Esophagus muscularis mucosa (tissue), 4 donors: ENCODE data around the gene UNC5A. TPM values are rescaled to one million over a fixed set of nuclear protein-coding genes. Genes with fewer than 3 reads are reported as not detected.

ENCODE experiments used
- DNase-seq: peaks from one replicate; pipeline ENCODE4 v3.0.0-alpha.2; 2017; ENCODE audit errors: extremely low spot score
- H3K27ac ChIP-seq, 4 donors: fragments of 200-600 bp; sonication (generic); replicated peaks in 1 of 4; 1 replicate in 3 of 4; 2 replicates in 1 of 4; pipeline ENCODE4 v1.5.1; 2016 to 2019; ENCODE audit warnings: mild to moderate bottlenecking in 1 of 4
- H3K27me3 ChIP-seq, 4 donors: fragments of 200-600 bp; sonication (generic); one replicate each; pipeline versions ENCODE4 v1.5.1 to v1.6.0; 2016 to 2019
- H3K36me3 ChIP-seq, 4 donors: fragments of 200-600 bp; sonication (generic); one replicate each; pipeline ENCODE4 v1.5.1; 2016 to 2019
- H3K4me1 ChIP-seq, 4 donors: fragments of 200-600 bp; sonication (generic); one replicate each; pipeline ENCODE4 v1.5.1; 2016 to 2019
- H3K4me3 ChIP-seq, 4 donors: fragments of 200-600 bp; sonication (generic); 1 replicate in 2 of 4; 2 replicates in 2 of 4; pipeline ENCODE4 v1.5.1; 2016 to 2019; ENCODE audit warnings: mild to moderate bottlenecking in 4 of 4, moderate library complexity in 1 of 4
- H3K9me3 ChIP-seq, 4 donors: fragments of 200-600 bp; sonication (generic); 1 replicate in 3 of 4; 2 replicates in 1 of 4; pipeline ENCODE4 v1.5.1; 2016 to 2019
- EP300 ChIP-seq: sonication (generic); formaldehyde crosslinking; IDR thresholded peaks from one replicate; pipeline ENCODE4 v1.6.1; 2017; ENCODE audit warnings: antibody characterized with exemption
- POLR2A ChIP-seq: fragments of 450-650 bp; IDR thresholded peaks from one replicate; pipeline ENCODE4 v1.6.1; 2017; ENCODE audit warnings: antibody characterized with exemption, moderate library complexity, mild to moderate bottlenecking, low read depth
- POLR2AphosphoS5 ChIP-seq, 2 donors: sonication (generic); formaldehyde crosslinking; IDR thresholded peaks; one replicate each; pipeline ENCODE4 v1.6.1; 2017; ENCODE audit warnings: antibody characterized with exemption in 2 of 2
- WGBS: methylation state at CpG from one replicate; pipeline ENCODE4 v1.1.5; 2018; 5-methylcytosine and 5-hydroxymethylcytosine counted together
- intact Hi-C: fragments of 100-400 bp; cut with DNase I; formaldehyde crosslinking; loops from one replicate; pipeline ENCODE4 v1.15.1; 2023
- total RNA-seq, 4 donors: library from RNA; depleted of rRNA; stranded (reverse); fragments of >200 nt; gene quantifications; one replicate each; pipeline versions ENCODE4 v1.1.0 to v1.2.1, GENCODE V29; 2016
- TF ChIP-seq, protein P1 (sequence below), 3 experiments: fragments of 200-600 bp in 2 of 3; fragments of 450-650 bp in 1 of 3; sonication (generic) in 2 of 3; IDR thresholded peaks; one replicate each; pipeline ENCODE4 v1.5.1; 2017 to 2019; ENCODE audit warnings: antibody characterized with exemption in 3 of 3, mild to moderate bottlenecking in 2 of 3, moderate library complexity in 1 of 3

UNC5A gene
- total RNA-seq, 4 donors from 2014 or later = not detected

DNA sequence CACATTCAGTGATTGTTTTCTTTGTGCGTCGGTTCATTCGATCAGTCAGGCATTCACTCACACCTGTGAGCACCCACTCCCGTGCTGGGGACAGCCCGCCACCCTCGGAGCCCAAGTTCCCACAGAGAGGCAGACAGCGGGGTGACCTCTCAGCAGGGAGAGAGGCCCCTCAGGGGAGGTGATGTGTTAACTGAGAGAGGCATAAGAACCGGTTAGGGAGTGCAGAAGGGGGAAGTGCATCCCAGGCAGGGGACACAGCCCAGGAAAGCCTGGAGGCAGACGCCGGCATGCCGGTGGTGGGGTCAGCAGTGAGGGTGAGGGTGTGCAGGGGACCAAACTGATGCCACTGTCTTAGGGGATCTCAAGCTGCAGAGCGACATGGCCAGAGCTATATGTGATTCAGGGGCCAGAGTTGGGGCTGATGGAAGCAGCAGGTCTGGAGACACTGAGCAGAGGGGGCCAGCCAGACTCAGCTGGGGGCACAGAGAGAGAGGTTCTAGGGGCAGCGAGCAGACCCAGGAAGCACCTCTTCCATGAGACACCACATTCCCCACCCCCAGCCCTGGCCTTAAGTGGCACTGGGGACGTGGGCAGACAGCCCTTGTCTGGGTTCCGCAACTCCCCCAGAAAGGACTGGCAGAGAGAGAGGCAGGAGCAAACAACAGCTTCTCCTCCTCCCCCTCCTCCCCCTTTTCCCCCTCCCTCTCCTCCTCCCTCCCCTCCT is 52.8 kb downstream of the UNC5A start:
- no peak overlapping the region for H3K4me3 ChIP-seq
- H3K27me3 ChIP-seq = peaks cover 0 to 85% (median 6%) of the 10 kb centered on the region in 4 donors
- intact Hi-C loops = no loop called here
- TF ChIP-seq POLR2AphosphoS5 (IDR thresholded peaks at IDR 0.05) = no peak
- no peak for TF ChIP-seq POLR2A
- TF ChIP-seq, protein P1, sequence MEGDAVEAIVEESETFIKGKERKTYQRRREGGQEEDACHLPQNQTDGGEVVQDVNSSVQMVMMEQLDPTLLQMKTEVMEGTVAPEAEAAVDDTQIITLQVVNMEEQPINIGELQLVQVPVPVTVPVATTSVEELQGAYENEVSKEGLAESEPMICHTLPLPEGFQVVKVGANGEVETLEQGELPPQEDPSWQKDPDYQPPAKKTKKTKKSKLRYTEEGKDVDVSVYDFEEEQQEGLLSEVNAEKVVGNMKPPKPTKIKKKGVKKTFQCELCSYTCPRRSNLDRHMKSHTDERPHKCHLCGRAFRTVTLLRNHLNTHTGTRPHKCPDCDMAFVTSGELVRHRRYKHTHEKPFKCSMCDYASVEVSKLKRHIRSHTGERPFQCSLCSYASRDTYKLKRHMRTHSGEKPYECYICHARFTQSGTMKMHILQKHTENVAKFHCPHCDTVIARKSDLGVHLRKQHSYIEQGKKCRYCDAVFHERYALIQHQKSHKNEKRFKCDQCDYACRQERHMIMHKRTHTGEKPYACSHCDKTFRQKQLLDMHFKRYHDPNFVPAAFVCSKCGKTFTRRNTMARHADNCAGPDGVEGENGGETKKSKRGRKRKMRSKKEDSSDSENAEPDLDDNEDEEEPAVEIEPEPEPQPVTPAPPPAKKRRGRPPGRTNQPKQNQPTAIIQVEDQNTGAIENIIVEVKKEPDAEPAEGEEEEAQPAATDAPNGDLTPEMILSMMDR (IDR thresholded peaks at IDR 0.05) = no peak
- TF ChIP-seq EP300 = no peak
- no peak overlapping the region for H3K27ac ChIP-seq
- H3K36me3 ChIP-seq = no peaks in the 10 kb centered on the region
- no peaks in the 10 kb centered on the region for H3K4me1 ChIP-seq
- WGBS = 21% methylated on average over 15 of the region's 15 CpGs
- no peak for DNase-seq
- H3K9me3 ChIP-seq = no peaks in the 10 kb centered on the region

DNA sequence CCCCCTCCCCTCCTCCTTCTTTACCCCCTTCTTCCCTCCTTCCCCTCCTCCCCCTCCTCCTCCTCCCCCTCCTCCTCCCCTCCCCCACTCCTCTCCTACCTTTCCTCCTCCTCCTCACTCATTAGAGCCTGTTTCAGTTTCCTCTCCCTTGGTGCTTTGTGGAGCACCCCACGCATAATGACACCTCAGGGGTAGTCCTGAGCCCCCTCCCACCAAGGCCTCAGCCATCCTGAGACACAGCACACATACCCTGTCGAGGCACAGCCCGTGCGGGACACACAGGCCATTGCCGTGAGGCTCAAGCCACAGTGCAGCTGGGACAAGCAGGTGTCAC is 53.4 kb downstream of the UNC5A start:
- TF ChIP-seq POLR2A (no peak), EP300 (no peak)
- TF ChIP-seq, protein P1 (IDR thresholded peaks at IDR 0.05) = no peak
- DNase-seq = no peak
- Histone ChIP-seq H3K9me3 (no peaks in the 10 kb centered on the region), H3K27ac (no peak overlapping the region), H3K4me1 (no peaks in the 10 kb centered on the region), H3K27me3 (peaks cover 0 to 89% (median 6%) of the 10 kb centered on the region in 4 donors), H3K36me3 (no peaks in the 10 kb centered on the region), H3K4me3 (no peak overlapping the region)
- WGBS = 55% methylated on average over 2 of the region's 5 CpGs
- intact Hi-C loops = no loop called here

DNA sequence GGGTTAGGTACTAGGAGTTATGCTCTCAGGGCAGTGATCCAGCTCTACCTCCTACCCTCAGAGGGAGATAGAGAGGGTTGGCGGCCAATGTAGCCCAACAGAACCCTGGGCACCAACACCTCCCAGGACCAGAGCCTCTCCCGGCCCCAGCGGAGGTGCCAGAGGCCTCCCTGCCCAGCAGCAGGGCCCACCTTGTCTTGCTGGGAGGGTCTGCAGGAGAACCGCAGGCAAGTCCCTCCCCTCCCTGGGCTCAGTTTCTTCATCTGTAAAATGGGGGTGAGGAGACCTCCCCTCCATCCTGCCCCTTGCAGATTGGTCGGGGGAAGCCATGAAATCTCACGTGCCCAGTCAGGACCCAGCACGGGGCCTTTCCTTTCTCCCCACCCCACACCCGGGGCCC is 54.4 kb downstream of the UNC5A start:
- Histone ChIP-seq H3K4me3 (no peak overlapping the region), H3K36me3 (no peaks in the 10 kb centered on the region), H3K27ac (no peak overlapping the region), H3K4me1 (no peaks in the 10 kb centered on the region), H3K9me3 (no peaks in the 10 kb centered on the region), H3K27me3 (peaks cover 0 to 99% (median 6%) of the 10 kb centered on the region in 4 donors)
- intact Hi-C loops = no loop called here
- 89% methylated on average over 8 of the region's 8 CpGs for WGBS
- no peak for DNase-seq
- TF ChIP-seq EP300 (no peak), POLR2A (no peak), POLR2AphosphoS5 (IDR thresholded peaks at IDR 0.05) (no peak)
- TF ChIP-seq, protein P1 (IDR thresholded peaks at IDR 0.05) = no peak

DNA sequence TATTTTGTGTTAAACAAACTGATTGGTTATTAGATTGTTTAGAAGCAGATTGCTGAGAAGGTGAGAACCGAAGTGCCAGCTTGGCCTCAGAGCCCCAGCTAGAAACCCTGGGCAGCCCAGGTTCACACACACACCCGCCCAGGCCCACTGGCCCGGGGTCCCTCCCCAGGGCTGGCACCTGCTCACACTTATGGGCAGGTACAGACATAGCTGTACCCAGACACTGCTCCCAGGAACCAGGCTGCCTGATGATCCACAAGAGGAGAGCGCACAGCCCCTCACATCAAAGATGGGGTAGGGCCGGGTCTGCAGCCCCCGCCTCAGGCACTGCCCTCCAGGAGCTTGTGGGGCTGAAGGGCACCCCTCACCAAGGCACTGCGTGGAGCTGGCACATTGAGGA is 55.6 kb downstream of the UNC5A start:
- Histone ChIP-seq H3K27ac (no peak overlapping the region), H3K27me3 (peaks cover 0 to 92% (median 6%) of the 10 kb centered on the region in 4 donors), H3K36me3 (no peaks in the 10 kb centered on the region), H3K4me3 (no peak overlapping the region), H3K4me1 (no peaks in the 10 kb centered on the region), H3K9me3 (no peaks in the 10 kb centered on the region)
- DNase-seq = no peak
- 90% methylated on average over 7 of the region's 7 CpGs for WGBS
- intact Hi-C loops = no loop called here
- TF ChIP-seq POLR2A (no peak), EP300 (no peak), POLR2AphosphoS5 (IDR thresholded peaks at IDR 0.05) (no peak)
- TF ChIP-seq, protein P1 (IDR thresholded peaks at IDR 0.05) = no peak
